Cortex of kidney (tissue), 1 donor: ENCODE data around the gene MEI4.

Experiments used
- DNase-seq: peaks from one replicate; lab custom pipeline; 2025; lab: John Stamatoyannopoulos, UW

Gene MEI4

DNA sequence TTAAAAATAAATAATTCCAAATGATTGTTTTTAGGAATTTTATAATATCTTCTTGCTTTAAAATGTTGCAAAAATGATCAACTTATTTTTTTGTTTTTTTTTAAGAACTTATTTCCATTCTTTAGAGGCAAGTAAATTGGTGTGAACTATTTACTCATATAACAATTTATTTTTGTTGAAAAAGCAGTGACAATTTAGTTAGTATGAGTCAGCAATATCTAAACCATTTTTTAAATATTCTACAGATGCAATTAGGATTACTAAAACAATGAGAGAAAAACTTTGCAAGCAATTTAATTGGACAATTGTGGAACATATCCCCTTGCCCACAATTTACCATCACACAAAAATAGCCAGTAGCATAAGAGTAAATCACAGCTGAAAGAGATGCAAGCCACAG is 319.5 kb downstream of the MEI4 start:
- DNase-seq = no peak
